ENCODE measurements around the gene PSME3.

- TF ChIP-seq ESRRA (CRISPR knock-in tag; IDR thresholded peaks at IDR 0.05; ENCODE audit: borderline replicate concordance) (no peak), ZNF317 (CRISPR knock-in tag; IDR thresholded peaks at IDR 0.05; ENCODE audit: borderline replicate concordance, low read depth) (no peak), FOXP1 (CRISPR knock-in tag; IDR thresholded peaks at IDR 0.05; ENCODE audit: borderline replicate concordance) (no peak), ELF4 (CRISPR knock-in tag; IDR thresholded peaks at IDR 0.05; ENCODE audit: low read depth) (no peak), ZNF121 (CRISPR knock-in tag; IDR thresholded peaks at IDR 0.05) (no peak)
- TF ChIP-seq, protein P1, sequence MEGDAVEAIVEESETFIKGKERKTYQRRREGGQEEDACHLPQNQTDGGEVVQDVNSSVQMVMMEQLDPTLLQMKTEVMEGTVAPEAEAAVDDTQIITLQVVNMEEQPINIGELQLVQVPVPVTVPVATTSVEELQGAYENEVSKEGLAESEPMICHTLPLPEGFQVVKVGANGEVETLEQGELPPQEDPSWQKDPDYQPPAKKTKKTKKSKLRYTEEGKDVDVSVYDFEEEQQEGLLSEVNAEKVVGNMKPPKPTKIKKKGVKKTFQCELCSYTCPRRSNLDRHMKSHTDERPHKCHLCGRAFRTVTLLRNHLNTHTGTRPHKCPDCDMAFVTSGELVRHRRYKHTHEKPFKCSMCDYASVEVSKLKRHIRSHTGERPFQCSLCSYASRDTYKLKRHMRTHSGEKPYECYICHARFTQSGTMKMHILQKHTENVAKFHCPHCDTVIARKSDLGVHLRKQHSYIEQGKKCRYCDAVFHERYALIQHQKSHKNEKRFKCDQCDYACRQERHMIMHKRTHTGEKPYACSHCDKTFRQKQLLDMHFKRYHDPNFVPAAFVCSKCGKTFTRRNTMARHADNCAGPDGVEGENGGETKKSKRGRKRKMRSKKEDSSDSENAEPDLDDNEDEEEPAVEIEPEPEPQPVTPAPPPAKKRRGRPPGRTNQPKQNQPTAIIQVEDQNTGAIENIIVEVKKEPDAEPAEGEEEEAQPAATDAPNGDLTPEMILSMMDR (IDR thresholded peaks at IDR 0.05) = no peak
Observed at GRCh38 chr17:42806249-42806648, 26.9 kb upstream of the PSME3 start.

All from WTC11 (cell line).